OCI-LY1 (cell line): ENCODE data around the gene CFAP53.

Experiments
- H2AFZ ChIP-seq: fragments of 200-600 bp; sonication (generic), shearing (Covaris generic); 2 replicates; pipeline ENCODE4 v1.6.0; 2014; ENCODE audit warnings: antibody characterized with exemption, mild to moderate bottlenecking, low read length
- H3F3A ChIP-seq: fragments of 200-600 bp; sonication (generic), shearing (Covaris generic); 2 replicates; pipeline ENCODE4 v1.6.0; 2014; ENCODE audit warnings: mild to moderate bottlenecking, antibody characterized with exemption, low read length, moderate library complexity; ENCODE audit not compliant: insufficient read depth
- H3K27ac ChIP-seq: fragments of 200-600 bp; sonication (generic); 2 replicates; pipeline ENCODE4 v1.5.1; 2014; ENCODE audit warnings: low read length, mixed run types, mild to moderate bottlenecking, low read depth; ENCODE audit not compliant: poor library complexity, severe bottlenecking
- H3K27me3 ChIP-seq: fragments of 200-600 bp; sonication (generic); 2 replicates; pipeline ENCODE4 v1.6.0; 2014; ENCODE audit warnings: antibody characterized with exemption, mild to moderate bottlenecking, low read length, moderate library complexity; ENCODE audit not compliant: insufficient read depth
- H3K36me3 ChIP-seq: fragments of 200-600 bp; sonication (generic); 2 replicates; pipeline ENCODE4 v1.6.1; 2014; ENCODE audit warnings: mild to moderate bottlenecking, antibody characterized with exemption, low read length, moderate library complexity, mixed read lengths; ENCODE audit not compliant: insufficient read depth
- H3K4me1 ChIP-seq: fragments of 200-600 bp; sonication (generic); 2 replicates; pipeline ENCODE4 v1.5.1; 2014; ENCODE audit warnings: mild to moderate bottlenecking, low read length, moderate library complexity; ENCODE audit not compliant: insufficient read depth, severe bottlenecking
- H3K4me2 ChIP-seq: fragments of 200-600 bp; sonication (generic), shearing (Covaris generic); 2 replicates; pipeline ENCODE4 v1.6.1; 2014; ENCODE audit warnings: low read length
- H3K4me3 ChIP-seq: fragments of 200-600 bp; sonication (generic); 2 replicates; pipeline ENCODE4 v1.5.1; 2014; ENCODE audit warnings: low read length, low read depth, mild to moderate bottlenecking, mixed read lengths; ENCODE audit not compliant: poor library complexity, severe bottlenecking
- H3K79me2 ChIP-seq: fragments of 200-600 bp; shearing (Covaris generic); 2 replicates; pipeline ENCODE4 v1.6.1; 2016; ENCODE audit warnings: mixed run types, low read length, mixed read lengths; ENCODE audit not compliant: insufficient read depth
- H3K9ac ChIP-seq: fragments of 200-600 bp; sonication (generic), shearing (Covaris generic); 2 replicates; pipeline ENCODE4 v1.6.1; 2014; ENCODE audit warnings: mild to moderate bottlenecking, low read length, mixed read lengths
- H3K9me2 ChIP-seq: fragments of 200-600 bp; sonication (generic), shearing (Covaris generic); 2 replicates; pipeline ENCODE4 v1.6.1; 2014; ENCODE audit warnings: low read depth, mild to moderate bottlenecking, low read length, mixed read lengths
- H3K9me3 ChIP-seq: fragments of 200-600 bp; shearing (Covaris generic); 2 replicates; pipeline ENCODE4 v1.6.1; 2014; ENCODE audit warnings: low read length, mixed read lengths
- H4K20me1 ChIP-seq: fragments of 200-600 bp; sonication (generic), shearing (Covaris generic); 2 replicates; pipeline ENCODE4 v1.6.0; 2016; ENCODE audit warnings: mild to moderate bottlenecking, low read length; ENCODE audit not compliant: insufficient read depth
- EZH2 ChIP-seq: fragments of 200-600 bp; sonication (generic), shearing (Covaris generic); IDR thresholded peaks from 2 replicates; pipeline ENCODE4 v1.8.0; 2017; ENCODE audit warnings: borderline replicate concordance, mixed run types, mild to moderate bottlenecking, antibody characterized with exemption, low read length, moderate library complexity, mixed read lengths
- TF ChIP-seq, protein P1 (sequence below): fragments of 200-600 bp; sonication (generic), shearing (Covaris generic); IDR thresholded peaks from 2 replicates; pipeline ENCODE4 v1.5.1; 2017; ENCODE audit warnings: mild to moderate bottlenecking, antibody characterized with exemption, low read length, moderate library complexity, mixed read lengths

The CFAP53 gene

DNA sequence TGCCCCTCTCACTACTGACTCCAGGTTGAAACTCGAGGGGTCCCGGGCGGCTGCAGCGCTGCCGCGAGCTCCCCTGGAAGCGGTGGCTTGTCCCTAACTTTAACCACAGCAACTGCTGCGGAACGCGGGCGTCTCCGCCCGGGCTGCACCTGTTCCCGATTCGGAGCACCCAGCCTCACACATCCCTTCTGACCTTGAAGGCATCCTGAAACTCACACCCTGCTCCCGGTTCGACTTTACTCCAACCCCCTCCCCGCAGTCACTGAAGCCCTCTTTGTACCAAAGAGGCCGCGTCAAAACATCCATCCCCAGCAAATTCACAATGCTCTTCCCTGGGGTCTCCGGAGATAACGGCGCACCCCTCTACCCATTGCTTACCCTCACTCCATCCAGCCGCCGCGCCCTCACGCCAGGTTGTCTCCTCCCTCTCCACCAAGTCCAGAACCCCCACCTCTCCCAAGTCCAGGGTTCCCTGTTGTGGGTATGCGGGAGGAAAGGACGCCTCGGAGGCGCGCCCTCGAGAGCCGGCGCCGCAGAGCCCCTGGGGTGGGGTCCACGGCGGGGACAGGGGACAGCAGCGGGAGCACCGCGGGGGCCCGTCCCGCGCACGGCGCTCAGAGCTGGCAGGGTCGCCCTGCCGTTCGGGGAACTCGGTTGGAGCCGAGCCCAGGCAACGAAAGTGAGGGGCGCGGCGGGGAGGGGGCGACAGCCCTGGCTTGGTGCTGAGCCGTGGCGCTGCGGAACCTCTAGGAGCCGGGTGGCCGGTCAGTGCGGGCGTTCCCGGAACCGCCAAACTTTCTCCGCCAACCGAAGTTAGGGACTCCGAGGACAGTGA is 72.3 kb downstream of the CFAP53 start:
- H3K9me3 ChIP-seq, result no peaks in the 10 kb centered on the region
- peak overlapping the region; percentile 57 for H3K4me3 ChIP-seq
- TF ChIP-seq EZH2, result no peak
- TF ChIP-seq, protein P1, sequence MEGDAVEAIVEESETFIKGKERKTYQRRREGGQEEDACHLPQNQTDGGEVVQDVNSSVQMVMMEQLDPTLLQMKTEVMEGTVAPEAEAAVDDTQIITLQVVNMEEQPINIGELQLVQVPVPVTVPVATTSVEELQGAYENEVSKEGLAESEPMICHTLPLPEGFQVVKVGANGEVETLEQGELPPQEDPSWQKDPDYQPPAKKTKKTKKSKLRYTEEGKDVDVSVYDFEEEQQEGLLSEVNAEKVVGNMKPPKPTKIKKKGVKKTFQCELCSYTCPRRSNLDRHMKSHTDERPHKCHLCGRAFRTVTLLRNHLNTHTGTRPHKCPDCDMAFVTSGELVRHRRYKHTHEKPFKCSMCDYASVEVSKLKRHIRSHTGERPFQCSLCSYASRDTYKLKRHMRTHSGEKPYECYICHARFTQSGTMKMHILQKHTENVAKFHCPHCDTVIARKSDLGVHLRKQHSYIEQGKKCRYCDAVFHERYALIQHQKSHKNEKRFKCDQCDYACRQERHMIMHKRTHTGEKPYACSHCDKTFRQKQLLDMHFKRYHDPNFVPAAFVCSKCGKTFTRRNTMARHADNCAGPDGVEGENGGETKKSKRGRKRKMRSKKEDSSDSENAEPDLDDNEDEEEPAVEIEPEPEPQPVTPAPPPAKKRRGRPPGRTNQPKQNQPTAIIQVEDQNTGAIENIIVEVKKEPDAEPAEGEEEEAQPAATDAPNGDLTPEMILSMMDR, result no peak
- no peaks in the 10 kb centered on the region for H3F3A ChIP-seq
- H3K36me3 ChIP-seq, result no peaks in the 10 kb centered on the region
- no peaks in the 10 kb centered on the region for H3K4me1 ChIP-seq
- no peaks in the 10 kb centered on the region for H4K20me1 ChIP-seq
- H3K4me2 ChIP-seq, result peak overlapping the region; percentile 60; the same call in 1 of the 2 replicates
- no peak overlapping the region for H3K27ac ChIP-seq
- H3K9me2 ChIP-seq, result no peaks in the 10 kb centered on the region
- no peak overlapping the region for H3K9ac ChIP-seq
- no peak overlapping the region for H2AFZ ChIP-seq
- no peaks in the 10 kb centered on the region for H3K79me2 ChIP-seq
- H3K27me3 ChIP-seq, result 0 out of 2 replicates have a peak, but pooled peaks cover 4% of the 10 kb centered on the region

DNA sequence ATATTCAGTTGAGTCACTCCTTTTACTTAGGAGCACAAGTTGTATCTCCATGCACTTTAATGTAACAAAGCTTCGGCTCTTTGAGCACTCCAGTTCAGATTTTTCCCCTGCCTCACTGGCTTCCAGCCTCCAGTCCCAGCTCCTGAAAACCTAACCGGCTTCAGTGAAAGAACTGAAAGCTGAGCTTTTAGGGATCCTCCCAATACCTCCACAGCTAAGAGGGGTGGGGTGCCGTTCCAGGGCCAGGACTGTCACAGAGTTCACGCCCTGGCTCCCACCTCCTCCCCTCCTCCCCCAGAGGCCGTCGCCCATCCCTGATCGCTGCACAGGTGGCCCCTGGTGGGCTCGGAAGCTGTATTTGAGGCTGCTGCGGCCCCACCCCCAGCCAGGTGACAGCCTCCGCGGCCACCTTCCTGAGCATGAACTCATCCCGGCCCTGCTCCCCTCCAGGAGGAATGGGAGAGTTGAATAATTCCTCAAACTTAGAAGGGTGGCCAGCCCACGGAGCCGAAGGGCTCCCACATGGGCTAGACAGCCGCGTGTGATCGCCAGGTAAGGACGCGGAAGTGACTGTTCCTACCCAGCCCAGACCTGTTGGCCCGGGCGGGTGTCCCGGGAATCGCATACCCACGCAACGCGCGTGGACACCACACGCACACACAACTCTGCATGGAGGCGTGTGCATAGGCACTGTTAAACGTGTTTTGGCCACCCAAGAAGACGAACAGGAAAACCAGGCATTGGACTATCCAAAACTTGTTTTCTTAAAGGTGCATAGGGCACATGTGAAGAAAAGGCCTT is 73.1 kb downstream of the CFAP53 start:
- no peak overlapping the region for H3K4me2 ChIP-seq
- H3K4me1 ChIP-seq, result no peaks in the 10 kb centered on the region
- H3K27me3 ChIP-seq, result 0 out of 2 replicates have a peak, but pooled peaks cover 4% of the 10 kb centered on the region
- H2AFZ ChIP-seq, result no peak overlapping the region
- H3K9me2 ChIP-seq, result no peaks in the 10 kb centered on the region
- TF ChIP-seq, protein P1, result no peak
- TF ChIP-seq EZH2, result no peak
- H3K27ac ChIP-seq, result no peak overlapping the region
- no peaks in the 10 kb centered on the region for H3F3A ChIP-seq
- no peaks in the 10 kb centered on the region for H3K36me3 ChIP-seq
- no peaks in the 10 kb centered on the region for H4K20me1 ChIP-seq
- no peak overlapping the region for H3K4me3 ChIP-seq
- no peak overlapping the region for H3K9ac ChIP-seq
- no peaks in the 10 kb centered on the region for H3K9me3 ChIP-seq
- no peaks in the 10 kb centered on the region for H3K79me2 ChIP-seq

DNA sequence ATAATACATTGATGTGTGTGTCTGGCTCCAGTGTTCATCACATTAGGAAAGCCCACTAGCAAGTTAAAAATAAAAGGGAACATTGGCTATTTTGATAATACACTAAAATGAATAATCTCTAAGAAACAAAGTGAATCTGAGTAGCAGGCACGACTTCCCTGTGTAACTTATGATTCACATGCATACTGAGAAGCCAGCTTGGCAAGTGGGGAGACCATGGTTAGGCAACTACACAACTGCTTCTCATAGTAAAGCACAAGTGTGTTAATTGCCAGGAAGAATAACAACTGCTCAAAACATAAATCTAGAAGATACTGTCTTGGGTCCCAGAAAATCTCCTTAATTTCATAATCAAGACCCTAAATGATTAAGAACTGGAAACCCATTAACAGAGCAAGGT is 75.4 kb downstream of the CFAP53 start:
- Histone ChIP-seq H4K20me1 (no peaks in the 10 kb centered on the region), H3K36me3 (no peaks in the 10 kb centered on the region), H3F3A (no peaks in the 10 kb centered on the region), H3K27ac (no peak overlapping the region), H3K79me2 (no peaks in the 10 kb centered on the region), H3K4me3 (no peak overlapping the region), H3K9me3 (no peaks in the 10 kb centered on the region), H2AFZ (no peak overlapping the region), H3K4me1 (no peaks in the 10 kb centered on the region), H3K9me2 (no peaks in the 10 kb centered on the region), H3K9ac (no peak overlapping the region), H3K4me2 (no peak overlapping the region), H3K27me3 (0 out of 2 replicates have a peak, but pooled peaks cover 4% of the 10 kb centered on the region)
- no peak for TF ChIP-seq EZH2
- TF ChIP-seq, protein P1, result no peak
